Measurements from ENCODE around the gene C3orf62. TPM values are rescaled to one million over a fixed set of nuclear protein-coding genes. Genes with fewer than 3 reads are reported as not detected.
A peak's percentile ranks its signal among the peaks of the same experiment; 100 is the strongest.

C3orf62 gene
- total RNA-seq, 2 donors from 2014 or later: 5.4 to 15.0 TPM

DNA sequence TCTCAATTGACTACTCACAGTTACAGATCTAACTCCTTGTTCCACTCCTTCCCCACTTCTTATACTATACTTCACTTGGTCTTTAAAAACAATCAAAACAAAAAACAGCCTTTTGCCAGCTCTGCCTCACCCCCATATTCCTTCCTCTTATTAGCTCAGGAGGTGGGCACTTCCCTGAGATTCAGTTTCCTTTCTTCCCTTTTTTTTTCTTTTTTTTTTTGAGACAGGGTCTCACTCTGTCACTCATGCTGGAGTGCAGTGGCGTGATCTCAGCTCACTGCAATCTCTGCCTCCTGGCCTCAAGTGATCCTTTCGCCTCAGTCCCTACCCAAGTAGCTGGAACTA, 6.9 kb downstream of the C3orf62 start:
- H3K4me3 ChIP-seq: no peak overlapping the region
- no peaks in the 10 kb centered on the region for H3K9me3 ChIP-seq
- no peaks in the 10 kb centered on the region for H3K36me3 ChIP-seq
- TF ChIP-seq, protein P1, sequence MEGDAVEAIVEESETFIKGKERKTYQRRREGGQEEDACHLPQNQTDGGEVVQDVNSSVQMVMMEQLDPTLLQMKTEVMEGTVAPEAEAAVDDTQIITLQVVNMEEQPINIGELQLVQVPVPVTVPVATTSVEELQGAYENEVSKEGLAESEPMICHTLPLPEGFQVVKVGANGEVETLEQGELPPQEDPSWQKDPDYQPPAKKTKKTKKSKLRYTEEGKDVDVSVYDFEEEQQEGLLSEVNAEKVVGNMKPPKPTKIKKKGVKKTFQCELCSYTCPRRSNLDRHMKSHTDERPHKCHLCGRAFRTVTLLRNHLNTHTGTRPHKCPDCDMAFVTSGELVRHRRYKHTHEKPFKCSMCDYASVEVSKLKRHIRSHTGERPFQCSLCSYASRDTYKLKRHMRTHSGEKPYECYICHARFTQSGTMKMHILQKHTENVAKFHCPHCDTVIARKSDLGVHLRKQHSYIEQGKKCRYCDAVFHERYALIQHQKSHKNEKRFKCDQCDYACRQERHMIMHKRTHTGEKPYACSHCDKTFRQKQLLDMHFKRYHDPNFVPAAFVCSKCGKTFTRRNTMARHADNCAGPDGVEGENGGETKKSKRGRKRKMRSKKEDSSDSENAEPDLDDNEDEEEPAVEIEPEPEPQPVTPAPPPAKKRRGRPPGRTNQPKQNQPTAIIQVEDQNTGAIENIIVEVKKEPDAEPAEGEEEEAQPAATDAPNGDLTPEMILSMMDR (IDR thresholded peaks at IDR 0.05): no peak
- no peak overlapping the region for H3K27ac ChIP-seq
- ATAC-seq (ENCODE audit: insufficient number of reproducible peaks, low FRiP score, low read depth): no peak
- peaks cover 0 to 14% of the 10 kb centered on the region in 2 donors for H3K4me1 ChIP-seq (ENCODE audit: control insufficient read depth in 1 of 2, low read depth in 2 of 2)
- no peak for DNase-seq (ENCODE audit: low spot score)
- H3K27me3 ChIP-seq (replicated peaks; ENCODE audit: insufficient read depth): no peaks in the 10 kb centered on the region

DNA sequence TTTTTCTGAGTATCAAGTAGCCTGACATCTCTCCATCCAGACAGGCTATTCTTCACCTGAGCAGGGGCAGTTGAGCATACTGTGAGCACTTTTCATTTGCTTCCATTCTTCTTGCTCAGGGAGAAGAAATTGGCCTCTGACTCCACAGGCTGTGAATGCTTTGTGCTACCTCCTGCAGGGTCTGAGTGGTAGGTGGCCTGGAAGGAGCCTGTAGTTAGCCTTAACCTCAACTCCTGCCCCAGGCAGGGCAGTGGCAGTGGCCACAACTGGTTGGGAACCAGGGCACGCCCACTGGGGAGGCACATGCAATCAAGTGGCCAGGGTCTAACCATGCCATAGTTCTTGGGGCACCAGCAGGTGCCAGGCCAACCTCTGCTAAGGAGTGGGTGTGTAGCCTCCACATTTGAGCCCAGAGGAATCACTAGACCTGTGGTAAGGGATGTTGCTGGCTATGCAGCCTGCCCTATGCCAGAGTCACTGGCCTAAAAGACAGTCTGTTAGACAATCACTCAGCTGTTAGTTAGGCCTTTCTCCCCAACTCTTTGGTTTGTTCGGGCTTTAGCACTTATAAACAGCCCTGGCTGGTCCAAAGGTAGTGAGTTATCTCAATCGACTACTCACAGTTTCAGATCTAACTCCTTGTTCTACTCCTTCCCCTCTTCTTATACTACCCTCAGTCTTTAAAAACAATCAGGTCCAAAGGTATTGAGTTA, 7.4 kb downstream of the C3orf62 start:
- Histone ChIP-seq H3K27me3 (replicated peaks; ENCODE audit: insufficient read depth) (no peaks in the 10 kb centered on the region), H3K27ac (no peak overlapping the region), H3K4me3 (no peak overlapping the region), H3K9me3 (no peaks in the 10 kb centered on the region), H3K4me1 (ENCODE audit: control insufficient read depth in 1 of 2, low read depth in 2 of 2) (peaks cover 0 to 14% of the 10 kb centered on the region in 2 donors), H3K36me3 (no peaks in the 10 kb centered on the region)
- ATAC-seq (ENCODE audit: insufficient number of reproducible peaks, low FRiP score, low read depth) (no peak), DNase-seq (ENCODE audit: low spot score) (no peak)
- TF ChIP-seq, protein P1 (IDR thresholded peaks at IDR 0.05): no peak

DNA sequence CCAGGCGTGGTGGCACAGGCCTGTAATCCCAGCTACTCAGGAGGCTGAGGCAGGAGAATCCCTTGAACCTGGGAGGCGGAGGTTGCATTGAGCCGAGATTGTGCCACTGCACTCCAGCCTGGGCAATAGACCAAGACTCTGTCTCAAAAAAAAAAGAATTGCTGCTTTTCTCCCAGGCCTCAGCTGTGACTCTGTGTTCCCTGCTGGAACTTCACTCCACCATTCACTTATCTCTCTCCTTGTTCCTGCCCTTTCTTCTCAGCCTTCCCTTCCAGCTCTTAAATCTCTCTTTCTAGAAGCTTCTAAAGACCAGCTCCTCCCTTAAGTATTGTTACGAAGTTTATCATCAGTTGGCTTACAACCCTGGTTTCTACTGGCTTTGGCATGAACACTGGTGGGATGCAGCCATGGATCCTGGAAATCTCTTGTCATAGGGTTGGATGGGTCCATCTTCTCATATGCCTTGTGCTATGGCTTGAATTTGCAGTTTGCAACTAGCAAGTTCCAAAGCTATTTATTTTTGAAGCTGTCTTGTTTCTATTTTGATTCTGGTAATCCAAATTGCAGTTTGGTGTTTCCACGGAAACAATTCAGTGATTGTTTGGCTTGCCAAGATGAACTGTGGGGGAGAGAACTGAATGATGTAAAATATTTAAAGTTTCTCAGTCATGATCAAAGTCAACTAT, 10.5 kb downstream of the C3orf62 start:
- Histone ChIP-seq H3K4me3 (no peak overlapping the region), H3K4me1 (ENCODE audit: control insufficient read depth in 1 of 2, low read depth in 2 of 2) (peaks cover 0 to 14% of the 10 kb centered on the region in 2 donors), H3K9me3 (no peaks in the 10 kb centered on the region), H3K27me3 (replicated peaks; ENCODE audit: insufficient read depth) (no peaks in the 10 kb centered on the region), H3K27ac (peak overlapping the region in 1 of 2 donors; percentile 17), H3K36me3 (no peaks in the 10 kb centered on the region)
- TF ChIP-seq, protein P1 (IDR thresholded peaks at IDR 0.05): no peak
- no peak for DNase-seq (ENCODE audit: low spot score)
- ATAC-seq (ENCODE audit: insufficient number of reproducible peaks, low FRiP score, low read depth): no peak

DNA sequence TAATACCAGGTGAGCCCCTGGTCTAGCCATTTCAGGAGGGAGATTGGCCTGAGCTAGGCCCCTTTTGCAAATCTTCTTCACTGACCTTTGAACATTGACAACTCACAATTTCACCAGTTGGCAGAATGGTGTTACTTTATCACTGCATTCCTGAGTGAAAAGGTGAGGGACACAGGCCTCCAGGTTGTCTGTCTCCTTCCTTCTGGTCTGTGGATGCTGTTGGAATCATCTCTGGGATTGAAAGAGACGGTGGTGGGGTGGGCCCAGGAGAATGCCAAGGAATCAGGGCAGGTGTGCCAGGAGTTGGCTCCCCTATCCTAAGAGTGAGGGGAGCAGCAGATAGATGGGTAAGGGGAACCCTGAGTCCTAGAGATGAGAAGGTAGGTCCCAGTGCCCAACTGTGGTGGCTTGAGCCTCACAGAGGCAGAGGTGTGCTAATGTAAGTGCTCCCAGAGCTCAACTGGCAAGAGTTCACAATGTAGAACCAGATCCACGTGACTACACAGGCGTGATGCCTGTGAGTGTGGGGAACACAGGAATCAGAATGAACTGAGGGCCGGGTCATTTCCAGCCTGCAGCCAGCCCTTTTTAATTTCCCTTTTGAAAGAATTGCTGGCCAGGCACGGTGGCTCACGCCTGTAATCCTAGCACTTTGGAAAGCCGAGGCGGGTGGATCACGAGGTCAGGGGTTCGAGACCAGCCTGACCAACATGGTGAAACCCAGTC, 11.2 kb downstream of the C3orf62 start:
- H3K4me3 ChIP-seq: no peak overlapping the region
- no peaks in the 10 kb centered on the region for H3K9me3 ChIP-seq
- no peak for DNase-seq (ENCODE audit: low spot score)
- TF ChIP-seq, protein P1 (IDR thresholded peaks at IDR 0.05): no peak
- H3K27me3 ChIP-seq (replicated peaks; ENCODE audit: insufficient read depth): no peaks in the 10 kb centered on the region
- no peaks in the 10 kb centered on the region for H3K36me3 ChIP-seq
- H3K27ac ChIP-seq: peak overlapping the region in 1 of 2 donors; percentile 17
- no peak for ATAC-seq (ENCODE audit: insufficient number of reproducible peaks, low FRiP score, low read depth)
- H3K4me1 ChIP-seq (ENCODE audit: control insufficient read depth in 1 of 2, low read depth in 2 of 2): peaks cover 0 to 14% of the 10 kb centered on the region in 2 donors

All from thoracic aorta (tissue), 2 donors.